IMR-90 (cell line): ENCODE data around the gene ZNF844. TPM values are rescaled to one million over a fixed set of nuclear protein-coding genes. Genes with fewer than 3 reads are reported as not detected.

Experiments used
- ATAC-seq: fragments of 200-7000 bp; cut with Tn5 transposase; 2 replicates; pipeline ENCODE4 v1.9.1; 2020; ENCODE audit warnings: low read depth, mild to moderate bottlenecking, moderate library complexity
- BruUV-seq: library from RNA; stranded (reverse); fragments of 400-500 nt; replicated peaks from 2 replicates; lab custom pipeline; 2021; lab: Mats Ljungman, UMichigan
- CTCF ChIA-PET: fragments of 300-600 bp; formaldehyde crosslinking; extraction: SDS; loops from one replicate; lab custom pipeline; 2021; ENCODE audit warnings: antibody characterized with exemption; lab: Yijun Ruan, JAX
- POLR2A ChIA-PET: fragments of 300-600 bp; sonication (Branson Sonifier 250); formaldehyde crosslinking; loops from one replicate; lab custom pipeline; 2022; ENCODE audit warnings: antibody characterized with exemption; ENCODE audit not compliant: unreplicated experiment; lab: Charles Lee
- DNase-seq: peaks from one replicate; pipeline ENCODE4 v3.0.0; 2013
- H2AFZ ChIP-seq: replicated peaks from 2 replicates; pipeline ENCODE3; 2013; ENCODE audit warnings: low read length, mild to moderate bottlenecking; ENCODE audit not compliant: poor library complexity
- H2AK5ac ChIP-seq: 2 replicates; pipeline ENCODE4 v1.6.1; 2013; ENCODE audit warnings: low read depth, low read length, inconsistent platforms
- H2AK9ac ChIP-seq: replicated peaks from 2 replicates; pipeline ENCODE3; 2013; ENCODE audit warnings: mild to moderate bottlenecking, low read depth, low read length, moderate library complexity; ENCODE audit not compliant: poor library complexity
- H2BK120ac ChIP-seq: 2 replicates; pipeline ENCODE4 v1.6.1; 2013; ENCODE audit warnings: low read depth, low read length, inconsistent platforms
- H2BK15ac ChIP-seq: 3 replicates; pipeline ENCODE4 v1.6.1; 2013; ENCODE audit warnings: low read depth, low read length, inconsistent platforms
- H2BK20ac ChIP-seq: 2 replicates; pipeline ENCODE4 v1.6.1; 2013; ENCODE audit warnings: low read depth, mild to moderate bottlenecking, inconsistent platforms, low read length, moderate library complexity
- H2BK5ac ChIP-seq: 2 replicates; pipeline ENCODE4 v1.6.1; 2013; ENCODE audit warnings: mild to moderate bottlenecking, low read depth, low read length, inconsistent platforms; ENCODE audit not compliant: poor library complexity, severe bottlenecking
- H3K14ac ChIP-seq: replicated peaks from 2 replicates; pipeline ENCODE4 v1.6.1; 2013; ENCODE audit warnings: low read depth, low read length, inconsistent platforms
- H3K18ac ChIP-seq: 2 replicates; pipeline ENCODE4 v1.6.1; 2013; ENCODE audit warnings: low read depth, low read length, control low read depth
- H3K23ac ChIP-seq: 2 replicates; pipeline ENCODE4 v1.6.1; 2013; ENCODE audit warnings: low read depth, low read length, inconsistent platforms
- H3K27ac ChIP-seq: 2 replicates; pipeline ENCODE4 v1.5.1; 2013; ENCODE audit warnings: mild to moderate bottlenecking, control low read depth, low read length; ENCODE audit not compliant: insufficient read depth
- H3K27me3 ChIP-seq: 2 replicates; pipeline ENCODE4 v1.6.1; 2013; ENCODE audit warnings: low read length; ENCODE audit not compliant: control insufficient read depth, insufficient read depth
- H3K36me3 ChIP-seq: 2 replicates; pipeline ENCODE4 v1.6.1; 2013; ENCODE audit warnings: low read length, mixed read lengths; ENCODE audit not compliant: control insufficient read depth, insufficient read depth
- H3K4ac ChIP-seq: 2 replicates; pipeline ENCODE4 v1.6.1; 2013; ENCODE audit warnings: low read depth, low read length, inconsistent platforms
- H3K4me1 ChIP-seq: 2 replicates; pipeline ENCODE4 v1.6.1; 2013; ENCODE audit warnings: low read length, mixed read lengths; ENCODE audit not compliant: control insufficient read depth, insufficient read depth
- H3K4me2 ChIP-seq: 2 replicates; pipeline ENCODE4 v1.6.1; 2013; ENCODE audit warnings: low read depth, mild to moderate bottlenecking, control low read depth, low read length, moderate library complexity
- H3K4me3 ChIP-seq: 2 replicates; pipeline ENCODE4 v1.5.1; 2013; ENCODE audit warnings: low read depth, mild to moderate bottlenecking, control low read depth, low read length, moderate library complexity; ENCODE audit not compliant: insufficient read depth
- H3K56ac ChIP-seq: 2 replicates; pipeline ENCODE4 v1.6.1; 2013; ENCODE audit warnings: low read length, inconsistent platforms; ENCODE audit not compliant: insufficient read depth; ENCODE audit errors: extremely low read depth
- H3K79me1 ChIP-seq, 2 experiments: 2 replicates each; pipeline ENCODE4 v1.6.1; 2013; ENCODE audit warnings: low read length in 2 of 2, inconsistent platforms in 1 of 2, low read depth in 1 of 2
- H3K9ac ChIP-seq: 2 replicates; pipeline ENCODE4 v1.6.1; 2013; ENCODE audit warnings: low read depth, low read length, control low read depth
- H3K9me1 ChIP-seq: 2 replicates; pipeline ENCODE4 v1.6.1; 2013; ENCODE audit warnings: low read length, inconsistent platforms; ENCODE audit not compliant: insufficient read depth
- H3K9me3 ChIP-seq: 2 replicates; pipeline ENCODE4 v1.6.1; 2013; ENCODE audit warnings: low read length; ENCODE audit not compliant: control insufficient read depth, insufficient read depth
- H4K20me1 ChIP-seq: 2 replicates; pipeline ENCODE4 v1.6.1; 2013; ENCODE audit warnings: low read length, inconsistent platforms; ENCODE audit not compliant: insufficient read depth
- H4K5ac ChIP-seq: 2 replicates; pipeline ENCODE4 v1.6.1; 2013; ENCODE audit warnings: mild to moderate bottlenecking, low read depth, low read length, control low read depth
- H4K8ac ChIP-seq, 2 experiments: 2 replicates each; pipeline ENCODE4 v1.6.1; 2013; ENCODE audit warnings: low read depth in 2 of 2, low read length in 2 of 2, control low read depth in 1 of 2, inconsistent platforms in 1 of 2
- H4K91ac ChIP-seq: 2 replicates; pipeline ENCODE4 v1.6.1; 2013; ENCODE audit warnings: low read depth, low read length, inconsistent platforms; ENCODE audit not compliant: insufficient read depth
- FOS ChIP-seq: fragments of 150-350 bp; IDR thresholded peaks from 2 replicates; pipeline ENCODE4 v1.6.1; 2016; ENCODE audit warnings: low read depth, low read length
- MAFK ChIP-seq: IDR thresholded peaks from 2 replicates; pipeline ENCODE4 v1.6.1; 2012; ENCODE audit warnings: low read depth, low read length, improper control_type of control experiment
- MXI1 ChIP-seq: IDR thresholded peaks from 2 replicates; pipeline ENCODE4 v1.6.1; 2012; ENCODE audit warnings: low read depth, mild to moderate bottlenecking, low read length, moderate library complexity, borderline replicate concordance
- WGBS, 2 experiments: methylation state at CpG; one replicate each; pipeline versions ENCODE4 v1.1.5 to v1.1.7; 2013; ENCODE audit warnings: missing lambda C conversion rate in 2 of 2; ENCODE audit not compliant: insufficient read length in 1 of 2; ENCODE audit errors: extremely low coverage in 2 of 2; 5-methylcytosine and 5-hydroxymethylcytosine counted together
- dilution Hi-C: fragments of 300-500 bp; cut with HindIII; formaldehyde crosslinking; loops from one replicate; pipeline ENCODE4 v1.14.3; 2018; ENCODE audit warnings: low sequenced_read_pairs; ENCODE audit not compliant: unreplicated experiment
- in situ Hi-C: fragments of 300-500 bp; cut with MboI; formaldehyde crosslinking; loops from 3 replicates; pipeline ENCODE4 v1.14.3; 2019; ENCODE audit warnings: low sequenced_read_pairs, inconsistent platforms, mixed read lengths
- intact Hi-C: fragments of 100-400 bp; cut with micrococcal nuclease; formaldehyde crosslinking; loops from 2 replicates; pipeline ENCODE4 v1.10.0; 2022
- polyA plus RNA-seq, 3 experiments: library from polyadenylated mRNA; depleted of rRNA; stranded (reverse); fragments of >200 nt; gene quantifications; 2 replicates each; pipeline ENCODE4 v1.2.3, GENCODE V29; 2012; ENCODE audit warnings: low replicate concordance in 1 of 3
- total RNA-seq: library from RNA; depleted of rRNA; stranded (reverse); fragments of >200 nt; gene quantifications from 2 replicates; pipeline ENCODE4 v1.2.3, GENCODE V29; 2012

The ZNF844 gene
- total and polyA plus RNA-seq, 2 of the 4 experiments (the other 2 are of a cell fraction) = 1.6 to 12.0 TPM

- intact Hi-C loops (no loop called here), dilution Hi-C loops (no loop called here), in situ Hi-C loops (no loop called here)
- peaks cover 21% of the 10 kb centered on the region for H3K9me3 ChIP-seq
- H2AK9ac ChIP-seq = no peak overlapping the region
- H3K4me1 ChIP-seq = no peaks in the 10 kb centered on the region
- H3K9me1 ChIP-seq = no peaks in the 10 kb centered on the region
- H4K8ac ChIP-seq = no peak overlapping the region
- no peak overlapping the region for H3K56ac ChIP-seq
- ATAC-seq = no peak
- peak; percentile 11 for DNase-seq
- ChIA-PET POLR2A (no interaction called here), CTCF (no interaction called here)
- no peak overlapping the region for H3K9ac ChIP-seq
- no peak overlapping the region for H2AFZ ChIP-seq
- no peak for TF ChIP-seq MXI1
- peak; percentile 15; the same call in 1 of the 2 replicates for TF ChIP-seq FOS
- TF ChIP-seq MAFK = no peak
- no peak overlapping the region for H3K23ac ChIP-seq
- no peak overlapping the region for H2BK120ac ChIP-seq
- no peak overlapping the region for H2AK5ac ChIP-seq
- BruUV-seq = no TSS peak
- no peak overlapping the region for H3K14ac ChIP-seq
- no peak overlapping the region for H3K18ac ChIP-seq
- WGBS, 2 experiments = no CpG with 5 or more reads among the region's 2 CpGs
- no peaks in the 10 kb centered on the region for H4K20me1 ChIP-seq
- no peak overlapping the region for H3K4me2 ChIP-seq
- no peak overlapping the region for H2BK15ac ChIP-seq
- no peak overlapping the region for H3K4me3 ChIP-seq
- H3K4ac ChIP-seq = no peak overlapping the region
- no peak overlapping the region for H2BK5ac ChIP-seq
- no peak overlapping the region for H2BK20ac ChIP-seq
- H3K36me3 ChIP-seq = no peaks in the 10 kb centered on the region; the same call in 1 of the 2 replicates
- H4K5ac ChIP-seq = no peak overlapping the region
- H3K27me3 ChIP-seq = no peaks in the 10 kb centered on the region
- no peak overlapping the region for H4K91ac ChIP-seq
- H3K27ac ChIP-seq = no peak overlapping the region
- H3K79me1 ChIP-seq = no peaks in the 10 kb centered on the region
Observed at GRCh38 chr19:12047868-12048267, 16.7 kb upstream of the ZNF844 start.
